Muscle layer of colon (tissue), 2 donors: Measurements from ENCODE around the gene DIP2C.
"Not testable (repeated sequence)": the region's sequence is repeated elsewhere in the genome, so short reads cannot be mapped to it uniquely, and the experiment has no call there.

Experiments used
- H3K27ac ChIP-seq: one replicate; pipeline ENCODE4 v1.7.0; 2013; ENCODE audit warnings: low read depth, mild to moderate bottlenecking, low read length, moderate library complexity
- H3K27me3 ChIP-seq, 2 donors: one replicate each; pipeline ENCODE4 v1.7.0; 2013; ENCODE audit warnings: low read length in 2 of 2, mild to moderate bottlenecking in 2 of 2; ENCODE audit not compliant: insufficient read depth in 2 of 2, control insufficient read depth in 1 of 2
- H3K36me3 ChIP-seq: one replicate; pipeline ENCODE4 v1.7.0; 2013; ENCODE audit warnings: mild to moderate bottlenecking, low read length; ENCODE audit not compliant: insufficient read depth
- H3K4me1 ChIP-seq: one replicate; pipeline ENCODE4 v1.7.0; 2013; ENCODE audit warnings: mild to moderate bottlenecking, low read length; ENCODE audit not compliant: insufficient read depth
- H3K4me3 ChIP-seq, 2 donors: one replicate each; pipeline ENCODE4 v1.7.0; 2013; ENCODE audit warnings: low read length in 2 of 2, low read depth in 1 of 2, mild to moderate bottlenecking in 1 of 2, moderate library complexity in 1 of 2
- H3K9ac ChIP-seq: one replicate; pipeline ENCODE4 v1.7.0; 2013; ENCODE audit warnings: low read length
- H3K9me3 ChIP-seq: one replicate; pipeline ENCODE4 v1.7.0; 2013; ENCODE audit warnings: mild to moderate bottlenecking, low read length
- donor health status: abdominal sarcoma.
- donor health status: Adenocarcinoma of cecum.

DIP2C gene

DNA sequence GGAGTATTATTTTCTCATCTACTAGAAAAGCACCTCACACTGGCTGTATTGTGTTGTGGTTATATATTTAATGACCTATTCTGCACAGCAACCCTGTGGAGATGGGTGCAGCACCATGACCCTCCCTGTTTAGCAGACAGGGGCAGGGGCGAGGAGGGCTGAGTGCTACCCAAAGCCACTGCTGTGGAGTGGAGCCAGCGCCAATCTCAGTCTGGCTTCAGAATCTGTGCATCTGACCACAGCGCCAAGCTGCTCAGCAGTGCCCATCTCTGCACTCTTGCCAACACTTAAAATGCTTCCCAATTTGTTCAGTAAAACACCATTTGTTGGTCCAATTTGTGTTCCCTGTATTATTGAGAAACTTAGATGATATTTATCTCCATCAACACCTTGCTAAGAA lies 315.1 kb downstream of the DIP2C start:
- Histone ChIP-seq H3K9me3 (no peaks in the 10 kb centered on the region), H3K27ac (no peak overlapping the region), H3K36me3 (peaks cover 22% of the 10 kb centered on the region), H3K27me3 (no peaks in the 10 kb centered on the region), H3K4me3 (no peak overlapping the region), H3K9ac (no peak overlapping the region), H3K4me1 (peaks cover 47% of the 10 kb centered on the region)

DNA sequence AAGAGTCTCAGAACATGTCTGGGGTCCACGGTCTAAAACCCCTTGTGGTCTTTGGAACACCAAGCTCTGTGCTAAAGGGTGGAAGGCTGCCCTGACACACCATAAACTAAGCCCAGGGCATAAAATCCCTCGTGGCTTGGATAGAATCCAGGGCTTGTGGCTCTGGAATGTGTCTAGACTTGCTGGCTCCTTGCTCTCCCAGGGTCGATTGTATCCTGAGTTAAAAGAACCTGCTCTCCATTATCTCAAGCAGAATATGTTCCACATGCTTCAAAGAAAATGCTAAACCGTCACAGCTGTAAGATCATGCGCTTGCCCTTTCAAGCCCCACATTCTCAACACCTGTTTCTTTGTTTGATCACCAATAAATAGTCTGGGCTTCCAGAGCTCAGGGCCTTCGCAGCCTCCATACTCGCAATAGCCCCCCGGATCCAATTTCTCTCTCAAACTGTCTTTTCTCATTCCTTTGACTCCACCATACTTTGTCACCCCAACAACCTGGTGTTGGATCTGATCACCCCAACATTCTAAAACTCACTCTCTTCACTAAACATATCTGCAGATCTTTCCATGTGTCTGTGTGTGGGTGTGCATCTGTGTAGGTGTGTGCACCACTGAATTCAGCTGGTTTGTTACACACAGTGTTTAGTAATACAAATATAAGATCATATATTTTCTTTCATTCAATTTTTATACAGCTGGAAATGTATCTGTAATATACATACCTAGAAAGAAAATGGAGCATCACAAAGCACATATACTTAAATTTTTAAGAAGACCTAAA lies 315.8 kb downstream of the DIP2C start:
- Histone ChIP-seq H3K9ac (no peak overlapping the region), H3K36me3 (peaks cover 27% of the 10 kb centered on the region), H3K9me3 (no peaks in the 10 kb centered on the region), H3K4me3 (no peak overlapping the region), H3K27me3 (no peaks in the 10 kb centered on the region), H3K4me1 (peaks cover 54% of the 10 kb centered on the region), H3K27ac (peak overlapping the region; percentile 12)

DNA sequence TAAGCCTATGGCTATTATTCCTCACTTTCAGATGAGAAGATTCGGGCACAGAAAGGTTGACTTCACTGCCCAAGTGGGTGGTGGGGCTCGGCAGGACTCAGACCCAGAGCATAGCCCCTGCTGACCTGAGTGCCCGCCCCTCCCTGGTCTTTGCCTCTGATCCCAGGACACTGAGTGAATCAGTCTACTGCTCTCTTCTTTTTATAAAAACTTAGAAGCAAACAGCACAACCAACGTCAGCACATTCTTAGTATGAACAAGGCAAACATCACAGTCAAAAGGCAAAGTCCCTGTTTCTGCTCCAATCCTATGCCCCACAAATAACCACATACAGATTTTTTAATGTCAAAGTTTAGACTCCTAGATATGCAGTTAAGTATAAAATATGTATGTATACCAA lies 316.5 kb downstream of the DIP2C start:
- no peaks in the 10 kb centered on the region for H3K9me3 ChIP-seq
- no peak overlapping the region for H3K9ac ChIP-seq
- H3K4me1 ChIP-seq = peaks cover 57% of the 10 kb centered on the region
- H3K4me3 ChIP-seq = no peak overlapping the region
- peak overlapping the region; percentile 79 for H3K27ac ChIP-seq
- peaks cover 26% of the 10 kb centered on the region for H3K36me3 ChIP-seq
- H3K27me3 ChIP-seq = no peaks in the 10 kb centered on the region

DNA sequence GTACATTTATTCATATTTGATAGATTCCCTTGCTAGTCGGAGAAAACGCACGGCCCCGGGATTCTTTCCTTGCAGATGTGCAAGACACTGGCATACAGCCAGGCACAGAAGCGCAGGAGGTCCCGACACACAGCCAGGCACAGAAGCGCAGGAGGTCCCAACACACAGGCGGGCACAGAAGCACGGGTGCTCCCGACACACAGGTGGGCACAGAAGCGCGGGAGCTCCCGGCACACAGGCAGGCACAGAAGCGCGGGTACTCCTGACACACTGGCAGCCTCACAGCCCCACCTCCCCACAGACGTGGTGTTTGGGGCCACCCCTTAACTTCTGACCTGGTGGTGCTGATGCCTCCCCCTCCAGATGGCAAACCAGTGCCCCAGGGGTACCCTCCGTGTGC lies 316.9 kb downstream of the DIP2C start:
- Histone ChIP-seq H3K27ac (peak overlapping the region; percentile 79), H3K4me1 (peaks cover 57% of the 10 kb centered on the region), H3K9ac (no peak overlapping the region), H3K36me3 (peaks cover 27% of the 10 kb centered on the region), H3K27me3 (no peaks in the 10 kb centered on the region), H3K4me3 (no peak overlapping the region), H3K9me3 (no peaks in the 10 kb centered on the region)

DNA sequence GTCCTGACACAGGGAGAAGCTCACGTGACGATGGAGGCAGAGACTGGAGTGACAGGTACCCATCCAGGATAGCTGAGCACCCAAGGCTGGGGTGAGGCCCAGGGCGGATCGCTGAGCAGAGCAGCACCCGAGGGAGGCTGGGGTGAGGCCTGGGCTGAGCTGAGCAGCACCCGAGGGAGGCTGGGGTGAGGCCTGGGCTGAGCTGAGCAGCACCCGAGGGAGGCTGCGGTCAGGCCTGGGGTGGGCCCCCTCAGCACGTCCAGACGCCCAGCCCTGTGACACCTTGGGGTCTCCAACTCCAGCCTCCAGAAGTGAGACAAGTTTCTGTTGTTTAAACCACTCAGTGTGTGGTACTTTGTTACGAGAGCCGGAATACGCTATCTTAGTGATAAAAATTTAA lies 318.0 kb downstream of the DIP2C start:
- Histone ChIP-seq H3K4me3 (no peak overlapping the region), H3K27ac (no peak overlapping the region), H3K9ac (no peak overlapping the region), H3K27me3 (no peaks in the 10 kb centered on the region), H3K36me3 (peaks cover 26% of the 10 kb centered on the region), H3K9me3 (no peaks in the 10 kb centered on the region), H3K4me1 (peaks cover 57% of the 10 kb centered on the region)

DNA sequence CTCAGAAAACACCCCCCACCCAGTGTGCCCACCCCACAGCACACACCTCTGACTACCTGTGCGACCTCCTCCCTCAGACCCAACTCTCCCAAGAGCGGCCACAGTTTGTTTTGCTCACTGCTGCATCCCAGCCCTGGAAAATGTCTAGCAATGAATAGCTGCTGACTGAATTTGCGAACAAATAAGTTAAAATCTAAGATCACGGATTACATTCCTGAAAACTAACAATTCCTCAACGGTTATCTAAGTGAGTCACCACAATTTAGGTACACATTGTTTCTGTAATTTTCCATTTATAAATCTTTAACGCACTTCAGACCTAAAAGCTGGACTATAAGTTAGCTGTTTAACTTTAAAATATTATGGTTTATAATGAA lies 319.0 kb downstream of the DIP2C start:
- H3K36me3 ChIP-seq = peaks cover 36% of the 10 kb centered on the region
- no peak overlapping the region for H3K4me3 ChIP-seq

DNA sequence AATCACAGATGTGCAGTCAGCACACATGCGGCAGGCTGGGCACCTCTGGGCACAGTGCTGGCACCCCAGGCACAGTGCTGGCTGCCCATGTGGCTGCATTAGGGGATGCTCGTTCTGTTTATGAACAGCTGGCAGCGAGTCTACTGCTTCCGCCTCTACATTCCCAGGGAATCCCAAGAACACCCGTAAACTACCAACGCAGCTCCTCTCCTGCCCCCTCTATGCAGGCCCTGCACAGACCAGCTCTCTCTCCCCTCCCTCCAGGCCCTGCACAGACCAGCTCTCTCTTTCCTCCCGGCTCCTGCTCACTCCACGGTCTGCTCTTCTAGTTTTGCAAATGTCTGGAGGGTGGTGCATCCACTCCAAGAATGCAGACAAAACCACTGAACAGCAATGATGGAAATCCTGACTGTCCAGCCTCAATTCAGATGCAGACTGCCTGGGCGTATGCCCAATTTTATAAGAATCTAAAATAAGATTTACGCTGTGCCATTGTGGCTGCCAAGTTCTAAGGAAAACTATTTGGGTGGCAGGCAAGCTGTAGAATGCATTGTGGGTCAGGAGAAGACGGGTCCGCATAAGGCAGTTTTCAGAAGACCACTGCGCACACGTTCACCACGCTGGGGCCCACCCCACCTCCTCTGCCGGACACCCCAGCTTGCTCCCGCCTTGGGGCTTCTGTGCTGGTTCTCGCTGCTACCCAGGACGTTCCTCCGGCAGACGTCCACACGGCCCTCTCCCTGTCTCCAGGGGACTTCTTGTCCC lies 319.6 kb downstream of the DIP2C start:
- peaks cover 48% of the 10 kb centered on the region for H3K4me1 ChIP-seq
- H3K36me3 ChIP-seq = peaks cover 38% of the 10 kb centered on the region
- H3K4me3 ChIP-seq = no peak overlapping the region

More for the DNA sequence above, 319.0 kb downstream of the DIP2C start:
- H3K27me3 ChIP-seq = no peaks in the 10 kb centered on the region
- H3K9me3 ChIP-seq = no peaks in the 10 kb centered on the region
- peaks cover 51% of the 10 kb centered on the region for H3K4me1 ChIP-seq
- H3K27ac ChIP-seq = peak overlapping the region; percentile 30
- H3K9ac ChIP-seq = no peak overlapping the region

DNA sequence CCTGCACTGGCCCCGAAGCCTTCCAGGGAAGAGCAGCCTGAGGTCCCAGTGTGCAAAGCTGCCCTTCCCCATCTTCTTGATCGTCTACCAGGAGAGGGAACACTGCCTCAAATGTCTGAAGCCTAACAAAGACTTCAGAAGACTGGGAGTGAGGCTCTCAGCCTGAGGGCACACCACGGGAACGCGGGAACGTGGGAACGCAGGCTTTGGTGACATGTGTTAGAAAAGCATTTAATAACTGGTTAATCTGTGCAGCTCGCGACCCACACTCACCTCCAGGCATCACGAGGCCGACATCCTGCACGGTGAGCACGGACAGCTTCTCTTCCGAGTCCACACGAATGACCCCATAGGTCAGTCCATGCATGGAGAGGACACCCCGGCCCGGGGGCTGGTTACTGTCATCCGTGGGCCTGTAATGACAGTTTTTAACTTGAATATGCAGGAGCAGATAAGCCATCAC lies 320.2 kb downstream of the DIP2C start:
- no peak overlapping the region for H3K9ac ChIP-seq
- no peak overlapping the region for H3K4me3 ChIP-seq
- peaks cover 44% of the 10 kb centered on the region for H3K4me1 ChIP-seq
- H3K27ac ChIP-seq = peak overlapping the region; percentile 67
- no peaks in the 10 kb centered on the region for H3K27me3 ChIP-seq
- H3K9me3 ChIP-seq = no peaks in the 10 kb centered on the region
- peaks cover 43% of the 10 kb centered on the region for H3K36me3 ChIP-seq

More for the DNA sequence above, 319.6 kb downstream of the DIP2C start:
- H3K9me3 ChIP-seq = no peaks in the 10 kb centered on the region
- H3K27me3 ChIP-seq = no peaks in the 10 kb centered on the region
- peak overlapping the region; percentile 67 for H3K27ac ChIP-seq
- no peak overlapping the region for H3K9ac ChIP-seq

DNA sequence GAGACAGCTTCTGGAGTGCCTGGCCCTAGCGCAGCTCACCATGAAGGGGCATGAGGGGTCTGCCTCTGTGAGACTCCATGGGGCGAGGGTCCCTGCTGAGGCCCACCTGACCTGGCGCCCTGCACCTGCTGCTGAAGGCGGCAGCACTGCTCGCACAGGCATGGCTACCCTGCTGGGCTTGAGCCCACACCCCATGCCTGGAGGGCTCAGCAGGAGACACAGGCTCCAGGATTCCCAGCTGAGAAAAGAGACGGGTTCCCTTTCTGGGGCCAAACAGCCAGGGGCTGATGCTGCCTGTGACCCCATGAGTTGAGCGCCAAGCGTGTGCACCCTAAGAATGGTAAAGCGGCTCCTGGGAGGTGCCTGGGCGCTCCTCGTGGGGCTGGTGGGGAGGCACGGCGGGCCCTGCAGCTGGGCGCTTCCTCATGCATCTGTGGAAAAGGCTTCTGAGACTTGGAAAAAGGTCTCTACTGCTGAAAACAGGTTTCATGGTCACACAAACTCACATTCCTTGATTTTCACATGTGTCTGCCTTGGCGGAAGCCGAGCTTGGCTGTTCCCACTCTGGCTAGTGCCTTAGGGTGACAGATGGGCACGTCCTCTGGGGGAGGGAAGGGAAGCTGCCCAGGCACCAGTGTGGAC lies 320.8 kb downstream of the DIP2C start:
- peaks cover 38% of the 10 kb centered on the region for H3K4me1 ChIP-seq
- H3K4me3 ChIP-seq = no peak overlapping the region
- H3K36me3 ChIP-seq = peaks cover 49% of the 10 kb centered on the region
- H3K9me3 ChIP-seq = no peaks in the 10 kb centered on the region
- no peak overlapping the region for H3K9ac ChIP-seq
- H3K27me3 ChIP-seq = no peaks in the 10 kb centered on the region
- H3K27ac ChIP-seq = peak overlapping the region; percentile 67

DNA sequence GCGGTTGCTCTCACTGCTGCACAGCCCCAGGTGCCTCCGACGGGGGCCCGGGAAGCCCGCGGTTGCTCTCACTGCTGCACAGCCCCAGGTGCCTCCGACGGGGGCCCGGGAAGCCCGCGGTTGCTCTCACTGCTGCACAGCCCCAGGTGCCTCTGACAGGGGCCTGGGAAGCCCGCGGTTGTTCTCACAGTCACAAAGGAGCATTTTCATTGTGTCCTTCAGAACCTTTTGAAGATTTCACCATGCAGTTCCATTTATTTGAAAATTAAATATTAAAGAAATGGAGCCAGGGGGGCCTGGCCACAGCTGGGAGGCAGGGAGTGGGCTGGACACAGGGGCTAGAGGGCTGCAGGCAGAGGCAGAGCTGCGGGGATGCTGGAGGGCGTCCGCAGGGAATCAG lies 321.4 kb downstream of the DIP2C start:
- not testable (repeated sequence) for H3K9me3 ChIP-seq, H3K27me3 ChIP-seq, H3K4me3 ChIP-seq, H3K27ac ChIP-seq, H3K9ac ChIP-seq
- Histone ChIP-seq H3K36me3 (peaks cover 55% of the 10 kb centered on the region), H3K4me1 (peaks cover 32% of the 10 kb centered on the region)

DNA sequence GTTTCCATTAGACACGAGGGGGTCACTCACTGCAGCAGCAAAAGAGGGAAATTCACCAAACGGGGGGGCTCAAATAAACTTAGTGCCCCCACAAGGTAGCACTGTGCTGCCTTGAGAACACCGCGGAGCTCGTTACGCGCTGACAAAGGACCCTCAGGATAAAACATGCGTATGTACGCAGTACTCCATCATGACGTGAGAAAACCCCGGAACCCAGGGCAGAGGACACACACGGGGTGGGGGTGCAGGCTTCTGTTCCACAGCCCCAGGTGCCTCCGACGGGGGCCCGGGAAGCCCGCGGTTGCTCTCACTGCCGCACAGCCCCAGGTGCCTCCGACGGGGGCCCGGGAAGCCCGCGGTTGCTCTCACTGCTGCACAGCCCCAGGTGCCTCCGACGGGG lies 321.8 kb downstream of the DIP2C start:
- Histone ChIP-seq H3K27me3 (no peaks in the 10 kb centered on the region), H3K9me3 (no peaks in the 10 kb centered on the region), H3K4me1 (peaks cover 28% of the 10 kb centered on the region), H3K4me3 (no peak overlapping the region), H3K27ac (no peak overlapping the region), H3K9ac (no peak overlapping the region), H3K36me3 (peaks cover 59% of the 10 kb centered on the region)
